Right lung (tissue), 5 donors: ENCODE measurements around the gene COL13A1. TPM values are rescaled to one million over a fixed set of nuclear protein-coding genes. Genes with fewer than 3 reads are reported as not detected.

Experiments used
- DNase-seq, 2 donors: peaks; one replicate each; pipeline ENCODE4 v3.0.0-alpha.2; 2013
- polyA plus RNA-seq, 5 donors: library from polyadenylated mRNA; unstranded; fragments of 120-200 nt; gene quantifications; one replicate each; pipeline versions ENCODE4 v1.2.1 to v1.2.3, GENCODE V29; 2013; ENCODE audit warnings: inconsistent platforms in 1 of 5, low replicate concordance in 1 of 5; ENCODE audit not compliant: insufficient read length in 5 of 5, insufficient read depth in 1 of 5

The COL13A1 gene
- polyA plus RNA-seq, 5 donors = 46.8 to 71.2 (median 53.4) TPM

- DNase-seq = no peak
Measured at GRCh38 chr10:69787681-69788080, 14.0 kb upstream of the COL13A1 start.

GRCh38 chr10:69789164-69789576 is 12.5 kb upstream of the COL13A1 start:
- no peak for DNase-seq

GRCh38 chr10:69791812-69792211 is 9.9 kb upstream of the COL13A1 start:
- no peak for DNase-seq

- no peak for DNase-seq
Measured at GRCh38 chr10:69792341-69792740, 9.4 kb upstream of the COL13A1 start.

GRCh38 chr10:69794673-69795072 is 7.0 kb upstream of the COL13A1 start:
- DNase-seq = no peak

GRCh38 chr10:69795242-69795934 is 6.3 kb upstream of the COL13A1 start:
- DNase-seq = no peak

- DNase-seq = no peak
Measured at GRCh38 chr10:69797959-69798358, 3.7 kb upstream of the COL13A1 start.

GRCh38 chr10:69800109-69800508 is 1.6 kb upstream of the COL13A1 start:
- peak; percentile 45 to 64 for DNase-seq

- no peak for DNase-seq
Measured at GRCh38 chr10:69800665-69801064, 1.0 kb upstream of the COL13A1 start.

- DNase-seq = peak; percentile 40 to 41
Measured at GRCh38 chr10:69801094-69801433, 642 bp upstream of the COL13A1 start.

- DNase-seq = peak; percentile 64 to 69
Measured at GRCh38 chr10:69802424-69803161, 887 bp downstream of the COL13A1 start.

- DNase-seq = no peak
Measured at GRCh38 chr10:69803809-69804208, 2.1 kb downstream of the COL13A1 start.

GRCh38 chr10:69804775-69805174 is 3.1 kb downstream of the COL13A1 start:
- DNase-seq = no peak

- no peak for DNase-seq
Measured at GRCh38 chr10:69807122-69807521, 5.4 kb downstream of the COL13A1 start.

- DNase-seq = no peak
Measured at GRCh38 chr10:69807696-69808095, 6.0 kb downstream of the COL13A1 start.

- DNase-seq = no peak
Measured at GRCh38 chr10:69809318-69809717, 7.6 kb downstream of the COL13A1 start.

GRCh38 chr10:69810097-69810496 is 8.4 kb downstream of the COL13A1 start:
- no peak for DNase-seq

- no peak for DNase-seq
Measured at GRCh38 chr10:69810675-69811397, 9.1 kb downstream of the COL13A1 start.

GRCh38 chr10:69813632-69814031 is 11.9 kb downstream of the COL13A1 start:
- DNase-seq = no peak

- DNase-seq = no peak
Measured at GRCh38 chr10:69814251-69814650, 12.5 kb downstream of the COL13A1 start.

GRCh38 chr10:69815104-69815503 is 13.4 kb downstream of the COL13A1 start:
- no peak for DNase-seq

GRCh38 chr10:69816521-69816920 is 14.8 kb downstream of the COL13A1 start:
- no peak for DNase-seq

GRCh38 chr10:69817078-69817581 is 15.4 kb downstream of the COL13A1 start:
- DNase-seq = peak; percentile 49 to 61
